HG02571 (cell line): ENCODE results near the gene SON.
"Not testable (repeated sequence)": the region's sequence is repeated elsewhere in the genome, so short reads cannot be mapped to it uniquely, and the experiment has no call there.

Experiments used
- ATAC-seq: cut with Tn5 transposase; IDR thresholded peaks from one replicate; pipeline ENCODE4 v1.9.1; 2021; ENCODE audit warnings: mild to moderate bottlenecking, moderate library complexity; ENCODE audit not compliant: unreplicated experiment

SON gene

GRCh38 chr21:33572350-33572749 lies 29.5 kb downstream of the SON start:
- ATAC-seq = no peak

GRCh38 chr21:33576741-33577141 lies 33.9 kb downstream of the SON start:
- not testable (repeated sequence) for ATAC-seq

GRCh38 chr21:33578214-33578613 lies 35.4 kb downstream of the SON start:
- no peak for ATAC-seq

GRCh38 chr21:33578959-33579542 lies 36.2 kb downstream of the SON start:
- ATAC-seq = no peak

- ATAC-seq = no peak
These were observed 41.6 kb downstream of the SON start for GRCh38 chr21:33584455-33584854.

GRCh38 chr21:33586927-33587326 lies 44.1 kb downstream of the SON start:
- ATAC-seq = no peak

- peak; percentile 29 for ATAC-seq
These were observed 45.1 kb downstream of the SON start for GRCh38 chr21:33587792-33588484.

GRCh38 chr21:33588485-33589335 lies 45.9 kb downstream of the SON start, which contains the start of gene DONSON:
Gene DONSON, minus strand, starts transcription at chr21:33588684. Its CDS starts 43 bp downstream, at chr21:33588641.
- ATAC-seq = peak; percentile 84

- no peak for ATAC-seq
These were observed 55.2 kb downstream of the SON start for GRCh38 chr21:33598051-33598450.

GRCh38 chr21:33608559-33608958 lies 65.7 kb downstream of the SON start:
- no peak for ATAC-seq

- no peak for ATAC-seq
These were observed 68.3 kb downstream of the SON start for GRCh38 chr21:33611006-33611744.

GRCh38 chr21:33617565-33617964 lies 74.7 kb downstream of the SON start:
- not testable (repeated sequence) for ATAC-seq

- ATAC-seq = no peak
These were observed 75.6 kb downstream of the SON start for GRCh38 chr21:33618407-33618806.

- no peak for ATAC-seq
These were observed 76.9 kb downstream of the SON start for GRCh38 chr21:33619726-33620125.

- no peak for ATAC-seq
These were observed 79.4 kb downstream of the SON start for GRCh38 chr21:33622253-33622652.

GRCh38 chr21:33626151-33626550 lies 83.3 kb downstream of the SON start:
- ATAC-seq = not testable (repeated sequence)
